ENCODE results near the gene C4orf50. TPM values are rescaled to one million over a fixed set of nuclear protein-coding genes. Genes with fewer than 3 reads are reported as not detected.

The C4orf50 gene
- total RNA-seq, 2 donors from 2014 or later = 0.13 TPM; not detected in 1

GRCh38 chr4:5916229-5916628 is 102.0 kb downstream of the C4orf50 start:
- no peak for DNase-seq
- Histone ChIP-seq H3K36me3 (no peaks in the 10 kb centered on the region), H3K4me1 (no peaks in the 10 kb centered on the region), H3K27ac (no peak overlapping the region), H3K27me3 (no peaks in the 10 kb centered on the region), H3K9ac (ENCODE audit: low read depth in 2 of 2, low read length in 2 of 2) (no peak overlapping the region), H3K9me3 (no peaks in the 10 kb centered on the region), H3K4me3 (no peak overlapping the region)
- intact Hi-C loops (cut with DNase I) = no loop called here
- TF ChIP-seq CTCF (IDR thresholded peaks at IDR 0.05) = no peak

- Histone ChIP-seq H3K9me3 (no peaks in the 10 kb centered on the region), H3K27ac (no peak overlapping the region), H3K4me1 (no peaks in the 10 kb centered on the region), H3K4me3 (no peak overlapping the region), H3K27me3 (no peaks in the 10 kb centered on the region), H3K9ac (ENCODE audit: low read depth in 2 of 2, low read length in 2 of 2) (no peak overlapping the region), H3K36me3 (no peaks in the 10 kb centered on the region)
- intact Hi-C loops (cut with DNase I) = no loop called here
- no peak for DNase-seq
- TF ChIP-seq CTCF (IDR thresholded peaks at IDR 0.05) = no peak
Observed at GRCh38 chr4:5913454-5913853, 104.8 kb downstream of the C4orf50 start.

GRCh38 chr4:5912614-5913019 is 105.6 kb downstream of the C4orf50 start:
- no peak overlapping the region for H3K9ac ChIP-seq (ENCODE audit: low read depth in 2 of 2, low read length in 2 of 2)
- no peaks in the 10 kb centered on the region for H3K9me3 ChIP-seq
- no peak for DNase-seq
- intact Hi-C loops (cut with DNase I) = no loop called here
- no peaks in the 10 kb centered on the region for H3K36me3 ChIP-seq
- no peak overlapping the region for H3K4me3 ChIP-seq
- no peaks in the 10 kb centered on the region for H3K4me1 ChIP-seq
- no peak for TF ChIP-seq CTCF (IDR thresholded peaks at IDR 0.05)
- H3K27ac ChIP-seq = no peak overlapping the region
- H3K27me3 ChIP-seq = no peaks in the 10 kb centered on the region

- Histone ChIP-seq H3K36me3 (no peaks in the 10 kb centered on the region), H3K27ac (no peak overlapping the region), H3K9ac (ENCODE audit: low read depth in 2 of 2, low read length in 2 of 2) (no peak overlapping the region), H3K27me3 (peaks cover 3% of the 10 kb centered on the region), H3K4me3 (no peak overlapping the region), H3K9me3 (no peaks in the 10 kb centered on the region), H3K4me1 (no peaks in the 10 kb centered on the region)
- intact Hi-C loops (cut with DNase I) = no loop called here
- TF ChIP-seq CTCF (IDR thresholded peaks at IDR 0.05) = no peak
- DNase-seq = no peak
Observed at GRCh38 chr4:5908876-5909427, 109.3 kb downstream of the C4orf50 start.

- no peak for TF ChIP-seq CTCF (IDR thresholded peaks at IDR 0.05)
- Histone ChIP-seq H3K27me3 (peaks cover 3% of the 10 kb centered on the region), H3K27ac (no peak overlapping the region), H3K36me3 (no peaks in the 10 kb centered on the region), H3K4me1 (no peaks in the 10 kb centered on the region), H3K9me3 (no peaks in the 10 kb centered on the region), H3K4me3 (no peak overlapping the region), H3K9ac (ENCODE audit: low read depth in 2 of 2, low read length in 2 of 2) (no peak overlapping the region)
- DNase-seq = no peak
- intact Hi-C loops (cut with DNase I) = no loop called here
Observed at GRCh38 chr4:5906191-5906590, 112.0 kb downstream of the C4orf50 start.

Measured in colonic mucosa (tissue), 4 donors.